ENCODE measurements around the gene LTA.
A peak's percentile ranks its signal among the peaks of the same experiment; 100 is the strongest.

LTA gene

GRCh38 chr6:31534521-31535040 is 37.5 kb upstream of the LTA start:
- no peak overlapping the region for H3K4me3 ChIP-seq (replicated peaks in 1 of 2; ENCODE audit: low read depth in 2 of 2, low read length in 2 of 2)
- no peak for DNase-seq (ENCODE audit: low read depth in 2 of 2)
- no peak for TF ChIP-seq CTCF (IDR thresholded peaks at IDR 0.05; ENCODE audit: low read depth, low read length)

GRCh38 chr6:31535538-31536324 is 36.4 kb upstream of the LTA start:
- TF ChIP-seq CTCF (IDR thresholded peaks at IDR 0.05; ENCODE audit: low read depth, low read length), result no peak
- DNase-seq (ENCODE audit: low read depth in 2 of 2), result no peak
- H3K4me3 ChIP-seq (replicated peaks in 1 of 2; ENCODE audit: low read depth in 2 of 2, low read length in 2 of 2), result no peak overlapping the region

GRCh38 chr6:31538805-31539400 is 33.2 kb upstream of the LTA start:
- DNase-seq (ENCODE audit: low read depth in 2 of 2), result no peak
- H3K4me3 ChIP-seq (replicated peaks in 1 of 2; ENCODE audit: low read depth in 2 of 2, low read length in 2 of 2), result peak overlapping the region; percentile 6 to 70
- no peak for TF ChIP-seq CTCF (IDR thresholded peaks at IDR 0.05; ENCODE audit: low read depth, low read length)

- no peak for DNase-seq (ENCODE audit: low read depth in 2 of 2)
- no peak for TF ChIP-seq CTCF (IDR thresholded peaks at IDR 0.05; ENCODE audit: low read depth, low read length)
- peak overlapping the region; percentile 70 to 72 for H3K4me3 ChIP-seq (replicated peaks in 1 of 2; ENCODE audit: low read depth in 2 of 2, low read length in 2 of 2)
These were observed 31.4 kb upstream of the LTA start for GRCh38 chr6:31540640-31541039.

- peak; percentile 75 to 76 for DNase-seq (ENCODE audit: low read depth in 2 of 2)
- peak overlapping the region; percentile 70 to 72 for H3K4me3 ChIP-seq (replicated peaks in 1 of 2; ENCODE audit: low read depth in 2 of 2, low read length in 2 of 2)
- no peak for TF ChIP-seq CTCF (IDR thresholded peaks at IDR 0.05; ENCODE audit: low read depth, low read length)
These were observed 30.9 kb upstream of the LTA start for GRCh38 chr6:31541059-31541657.

GRCh38 chr6:31541658-31542521 is 30.2 kb upstream of the LTA start, which contains the start of gene DDX39B:
Gene DDX39B (minus strand): TSS chr6:31542003. CDS start chr6:31540532, 1,471 bp downstream.
- no peak for TF ChIP-seq CTCF (IDR thresholded peaks at IDR 0.05; ENCODE audit: low read depth, low read length)
- peak; percentile 98 for DNase-seq (ENCODE audit: low read depth in 2 of 2)

More at GRCh38 chr6:31541658-31542521, 30.2 kb upstream of the LTA start, which contains the start of gene DDX39B:
- peak within 1 kb of the TSS; percentile 70 to 72 for H3K4me3 ChIP-seq (replicated peaks in 1 of 2; ENCODE audit: low read depth in 2 of 2, low read length in 2 of 2)
